ENCODE results near the gene PDE3B.

GRCh38 chr11:14703731-14704130, 60.1 kb downstream of the PDE3B start:
- no peak for TF ChIP-seq CTCF (IDR thresholded peaks at IDR 0.05)
- TF ChIP-seq POLR2A (IDR thresholded peaks at IDR 0.05), result no peak

Measured in heart left ventricle (tissue), 13 donors.